OCI-LY1 (cell line): Measurements from ENCODE around the gene UIMC1.
A peak's percentile ranks its signal among the peaks of the same experiment; 100 is the strongest.

Experiments used
- CTCF ChIP-seq: fragments of 200-600 bp; sonication (generic), shearing (Covaris generic); IDR thresholded peaks from 2 replicates; pipeline ENCODE4 v1.5.1; 2017; ENCODE audit warnings: mild to moderate bottlenecking, antibody characterized with exemption, low read length, moderate library complexity, mixed read lengths
- EZH2 ChIP-seq: fragments of 200-600 bp; sonication (generic), shearing (Covaris generic); IDR thresholded peaks from 2 replicates; pipeline ENCODE4 v1.8.0; 2017; ENCODE audit warnings: borderline replicate concordance, mixed run types, mild to moderate bottlenecking, antibody characterized with exemption, low read length, moderate library complexity, mixed read lengths

DNA sequence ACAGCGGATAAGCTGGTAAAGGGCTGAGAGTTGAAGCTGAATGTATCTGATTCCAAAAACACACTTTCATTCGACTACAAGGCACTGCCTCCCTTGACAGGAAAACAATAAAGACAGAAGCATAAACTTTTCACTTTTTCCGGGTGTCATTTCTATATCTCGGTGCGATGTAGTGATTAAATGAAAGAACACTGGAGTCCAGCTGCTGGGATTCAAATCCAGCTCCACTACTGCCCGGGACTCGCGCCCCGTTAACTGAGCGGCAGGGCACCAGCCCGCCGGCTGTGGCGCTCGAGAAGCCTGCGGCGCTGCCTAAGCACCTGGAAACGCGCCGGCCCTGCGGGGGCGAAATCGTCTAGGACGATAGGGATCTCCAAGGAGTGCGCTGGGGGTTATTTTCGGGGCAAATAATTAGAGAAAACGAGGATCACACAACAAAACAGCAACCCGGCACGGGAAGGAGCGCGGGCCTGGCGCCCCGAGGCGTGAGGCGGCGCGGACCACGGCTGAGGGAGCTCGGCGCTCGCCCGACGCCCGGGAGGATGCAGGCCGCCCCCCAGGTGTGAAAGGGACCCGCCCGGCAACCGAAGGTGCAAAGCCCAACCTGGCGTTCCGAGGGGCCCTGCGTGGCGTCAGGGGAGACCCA, 837 bp downstream of the UIMC1 start:
- TF ChIP-seq EZH2 (no peak), CTCF (peak; percentile 67)
